ENCODE measurements around the gene FYCO1. TPM values are rescaled to one million over a fixed set of nuclear protein-coding genes. Genes with fewer than 3 reads are reported as not detected.

FYCO1 gene
- polyA plus RNA-seq, 3 donors: 18.1 to 19.1 (median 18.9) TPM

GRCh38 chr3:45966950-45967640, 28.5 kb downstream of the FYCO1 start:
- no peak for DNase-seq

DNA sequence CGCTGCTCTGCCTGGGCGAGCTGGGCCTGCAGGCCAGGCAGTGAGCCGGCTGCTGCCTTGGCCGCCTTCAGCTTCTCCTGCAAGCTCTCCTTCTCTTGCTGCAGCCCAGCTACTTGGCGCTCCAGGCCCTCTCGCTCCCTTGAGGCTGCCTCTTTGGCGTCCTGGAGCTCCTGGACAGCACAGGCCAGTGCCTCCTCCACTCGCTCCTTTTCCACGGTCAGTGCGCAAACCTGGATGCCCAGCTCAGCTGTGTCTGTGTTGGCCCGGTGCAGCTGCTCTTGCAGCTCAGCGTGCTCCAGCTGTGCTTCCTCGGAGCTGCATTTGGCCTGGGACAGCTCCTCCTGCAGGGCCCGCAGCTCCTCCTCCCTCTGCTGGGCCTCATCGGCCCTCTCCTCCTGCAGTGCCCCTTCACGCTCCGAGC, 29.2 kb downstream of the FYCO1 start:
- DNase-seq: no peak

- no peak for DNase-seq
Observed at GRCh38 chr3:45965653-45966052, 30.0 kb downstream of the FYCO1 start.

- no peak for DNase-seq
Observed at GRCh38 chr3:45965253-45965652, 30.4 kb downstream of the FYCO1 start.

DNA sequence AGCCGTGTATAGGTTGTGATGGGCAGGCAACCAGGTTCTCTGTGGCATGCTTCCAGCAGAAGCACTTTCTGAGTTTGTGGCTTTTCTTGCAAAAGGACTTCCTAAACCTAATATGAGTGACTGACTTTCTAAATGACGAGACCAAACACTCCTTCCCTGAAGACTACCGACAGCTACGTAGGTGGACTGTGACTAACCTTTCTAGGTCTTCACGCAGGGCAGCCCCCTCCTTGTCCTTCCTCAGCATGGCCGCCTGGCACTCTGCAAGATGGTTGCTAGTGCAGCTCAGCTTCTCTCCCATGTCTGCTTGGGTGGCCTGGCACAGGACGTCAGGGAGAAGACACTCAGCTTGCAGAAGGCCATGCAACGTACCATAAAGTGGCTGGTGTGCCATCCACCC, 31.5 kb downstream of the FYCO1 start:
- DNase-seq: no peak

DNA sequence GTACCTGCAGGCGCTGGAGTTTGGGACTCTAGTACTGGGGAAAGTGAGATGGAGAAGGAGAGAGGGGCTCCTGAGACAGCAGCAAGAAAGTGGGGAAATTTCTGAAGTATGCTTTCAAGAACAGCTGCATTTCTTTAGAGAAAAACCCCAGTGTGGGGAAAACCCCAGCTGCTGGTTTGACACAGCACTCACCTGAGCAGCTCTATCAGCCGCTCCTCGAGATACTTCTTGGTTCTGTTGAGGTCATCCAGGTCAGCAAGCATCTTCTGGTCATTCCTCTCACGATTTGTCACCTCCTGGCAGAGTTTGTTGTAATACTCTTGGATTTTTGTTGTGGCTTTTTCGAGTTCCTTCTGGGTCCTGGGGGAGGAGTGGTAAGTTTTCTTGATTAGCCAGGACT, 33.6 kb downstream of the FYCO1 start:
- DNase-seq: no peak

GRCh38 chr3:45960289-45960688, 35.3 kb downstream of the FYCO1 start:
- no peak for DNase-seq

DNA sequence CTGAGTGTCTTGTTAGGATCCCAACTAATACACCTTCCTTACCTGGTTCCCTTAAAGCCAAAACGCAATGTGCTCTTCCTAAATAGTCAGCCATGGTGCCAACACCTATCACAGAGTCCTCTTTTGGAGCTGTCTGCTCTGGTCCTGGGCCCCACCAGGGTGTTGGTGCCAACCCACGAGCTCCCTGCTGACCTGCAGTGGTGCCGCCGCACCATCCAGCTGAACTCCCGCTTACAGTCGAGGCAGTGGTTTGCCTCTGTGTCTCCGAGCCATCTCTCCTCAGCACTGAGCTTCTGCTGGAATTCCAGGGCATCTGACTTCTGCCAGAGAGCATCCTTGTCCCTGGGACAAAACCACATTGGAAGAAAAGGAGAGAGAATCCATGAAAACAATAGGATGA, 36.4 kb downstream of the FYCO1 start:
- DNase-seq: no peak

GRCh38 chr3:45958321-45958791, 37.3 kb downstream of the FYCO1 start:
- no peak for DNase-seq

GRCh38 chr3:45957586-45957985, 38.0 kb downstream of the FYCO1 start:
- no peak for DNase-seq

DNA sequence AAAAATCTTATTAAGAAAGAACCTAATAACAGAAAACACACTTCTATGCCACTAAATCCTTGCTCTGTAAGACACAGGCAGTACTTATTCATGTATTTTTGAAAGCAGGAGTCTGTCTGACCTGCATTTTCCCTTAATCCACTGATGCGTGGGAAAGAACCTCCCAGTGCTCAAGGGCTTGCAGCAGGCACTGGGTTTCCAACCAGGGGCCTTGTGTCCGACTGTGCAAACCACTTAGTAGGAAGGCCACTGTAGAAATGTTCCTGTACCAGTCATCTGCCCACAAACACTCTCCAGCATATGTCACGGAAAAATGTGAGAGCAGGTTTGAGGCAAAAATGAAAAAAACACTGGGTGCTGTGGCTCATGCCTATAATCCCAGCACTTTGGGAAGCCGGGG, 39.9 kb downstream of the FYCO1 start:
- DNase-seq: no peak

DNA sequence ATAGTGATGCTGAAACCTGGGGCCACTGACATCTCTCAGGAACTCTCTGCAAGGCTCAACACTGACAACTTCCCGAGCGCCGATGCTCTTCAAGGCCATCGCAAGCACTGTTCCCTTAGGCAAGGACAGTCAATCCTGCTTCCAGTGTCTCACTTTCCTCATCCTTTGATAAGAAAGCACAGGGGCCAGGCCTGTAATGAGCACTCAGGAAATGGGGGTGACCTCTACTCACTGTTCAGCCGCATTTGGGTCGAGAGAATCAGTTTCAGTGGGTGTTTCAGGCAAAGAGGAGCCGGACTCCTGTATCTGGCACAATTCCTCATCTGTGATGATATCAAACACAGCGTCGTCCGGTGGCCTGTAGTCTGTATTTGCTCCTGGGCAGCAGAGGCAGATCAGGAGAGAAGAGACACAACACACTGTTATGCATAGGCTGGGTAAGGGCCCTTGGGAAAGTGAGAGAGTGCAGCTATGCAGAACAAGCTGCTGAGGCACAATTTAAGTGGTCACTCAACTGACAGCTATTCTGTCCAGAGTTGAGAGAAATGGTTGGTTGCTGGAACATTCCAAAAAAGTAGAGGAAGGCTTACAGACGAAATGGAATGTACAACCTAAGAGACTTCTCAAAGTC, 40.5 kb downstream of the FYCO1 start:
- DNase-seq: no peak

DNA sequence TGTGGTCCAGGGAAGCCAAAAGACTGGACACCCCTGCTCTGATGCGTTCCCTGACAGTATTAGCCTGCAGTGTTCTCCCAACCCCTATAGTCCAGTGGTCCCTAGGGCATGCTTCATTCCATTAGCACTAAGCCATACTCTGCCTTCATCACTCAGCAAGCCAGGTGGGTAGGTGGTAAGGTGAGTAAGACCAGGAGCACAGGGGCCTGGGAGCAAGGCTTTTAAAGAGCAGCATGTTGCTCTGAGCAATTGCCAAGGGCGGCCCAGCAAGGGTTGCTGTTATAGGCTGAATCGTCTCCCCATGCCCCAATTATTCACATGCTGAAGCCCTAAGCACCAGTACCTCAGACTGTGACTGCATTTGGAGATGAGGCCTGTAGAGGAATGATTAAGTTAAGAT, 41.3 kb downstream of the FYCO1 start:
- DNase-seq: no peak

DNA sequence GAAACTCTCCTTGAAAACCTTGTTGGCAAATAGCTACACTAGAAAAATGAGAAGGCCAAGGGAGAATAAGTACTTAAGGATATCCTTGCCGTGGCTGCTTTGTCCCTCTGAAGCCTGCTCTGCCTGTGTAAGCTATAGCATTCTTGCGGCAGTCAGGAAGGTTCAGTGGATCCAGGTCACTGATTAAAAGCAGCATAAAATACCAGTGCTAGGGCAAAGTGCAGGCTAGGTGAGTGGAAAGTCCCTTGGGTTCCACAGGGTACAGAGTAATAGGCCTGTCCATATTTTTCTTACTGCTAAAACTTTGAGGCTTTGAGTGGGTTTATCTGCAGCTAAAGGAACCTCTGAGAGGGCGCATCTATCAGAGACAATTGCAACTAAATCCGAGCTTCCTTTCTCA, 42.1 kb downstream of the FYCO1 start:
- DNase-seq: no peak

GRCh38 chr3:45952456-45952855, 43.2 kb downstream of the FYCO1 start:
- no peak for DNase-seq

DNA sequence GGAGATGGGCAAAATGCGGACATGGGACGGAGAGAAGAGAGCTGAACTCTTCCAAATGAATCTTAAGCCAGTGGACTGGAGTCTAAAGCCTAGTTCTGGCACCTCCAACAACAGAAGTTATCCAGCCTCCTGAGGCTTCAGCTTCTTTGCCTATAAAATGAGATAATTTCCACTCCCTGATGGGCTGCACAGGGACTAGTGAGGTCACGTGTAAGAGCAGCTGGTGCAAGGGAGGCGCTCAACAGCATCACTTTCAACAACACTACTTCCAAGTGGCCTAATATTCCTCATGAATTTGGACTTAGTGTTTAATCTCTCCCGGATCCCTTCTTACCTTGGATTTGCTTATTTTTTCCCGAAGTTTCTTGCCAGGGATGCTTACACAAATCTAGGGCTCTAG, 43.7 kb downstream of the FYCO1 start:
- no peak for DNase-seq

DNA sequence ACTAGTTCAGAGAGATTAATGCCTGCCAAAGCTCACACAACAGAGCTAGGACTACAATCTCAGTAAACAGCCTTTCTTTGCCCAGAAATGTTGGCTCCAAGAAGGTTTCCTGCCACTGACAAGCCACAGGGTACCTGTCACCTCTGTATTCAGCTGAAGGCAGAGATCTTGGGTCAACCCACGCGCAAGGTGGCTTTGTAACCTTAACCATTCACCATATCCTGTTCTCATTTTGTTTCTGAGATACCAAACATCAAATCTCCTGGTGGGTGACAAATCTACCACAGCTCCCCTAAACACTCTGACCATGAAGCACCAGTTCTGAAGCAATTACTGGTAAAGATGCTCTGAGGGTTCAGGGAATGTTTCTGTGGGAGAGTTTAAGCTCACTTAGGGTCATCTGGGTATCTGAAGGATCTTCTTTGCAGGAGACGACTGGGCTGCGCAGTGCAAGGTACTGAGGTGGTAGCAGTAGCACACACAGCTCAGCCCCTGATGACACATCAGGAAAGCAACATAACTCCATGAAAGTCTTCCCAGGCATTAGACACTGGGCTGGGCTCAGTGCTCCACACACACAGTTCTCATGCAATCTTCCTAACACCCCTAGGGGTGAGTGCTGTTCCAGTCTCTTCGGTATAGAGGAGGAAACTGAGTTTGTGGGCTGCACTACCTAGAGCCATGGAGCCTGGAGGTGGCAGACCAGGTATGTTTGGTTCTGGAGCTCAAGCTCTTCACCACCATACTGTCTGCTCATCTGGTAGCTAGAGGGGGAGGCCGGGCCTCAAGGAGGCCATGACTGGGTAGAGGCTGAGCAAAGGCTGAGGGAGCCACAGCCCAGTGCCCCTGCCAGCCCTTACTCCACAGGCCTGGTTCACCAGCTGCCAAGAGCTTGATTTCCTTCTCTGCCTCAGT, 44.7 kb downstream of the FYCO1 start:
- no peak for DNase-seq

DNA sequence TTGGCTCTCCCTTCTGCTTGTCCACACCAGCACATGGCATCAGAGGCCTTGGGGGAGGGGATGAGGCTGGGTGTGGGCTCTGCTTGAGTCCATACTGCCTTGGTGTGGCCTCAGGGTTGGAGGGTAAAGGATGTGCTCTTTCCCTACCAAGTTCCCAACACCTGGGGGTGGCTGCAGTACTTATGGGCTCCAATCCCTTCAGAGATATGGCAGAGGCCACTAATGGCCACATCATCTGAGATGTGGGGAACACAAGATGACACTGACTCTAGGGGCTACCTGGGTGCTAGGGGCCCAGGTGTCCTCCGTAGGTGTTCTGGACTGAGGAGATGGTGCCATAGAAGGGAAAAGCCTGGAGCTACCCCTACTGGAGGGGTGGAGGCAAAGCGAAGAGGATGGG, 45.5 kb downstream of the FYCO1 start:
- DNase-seq: no peak

DNA sequence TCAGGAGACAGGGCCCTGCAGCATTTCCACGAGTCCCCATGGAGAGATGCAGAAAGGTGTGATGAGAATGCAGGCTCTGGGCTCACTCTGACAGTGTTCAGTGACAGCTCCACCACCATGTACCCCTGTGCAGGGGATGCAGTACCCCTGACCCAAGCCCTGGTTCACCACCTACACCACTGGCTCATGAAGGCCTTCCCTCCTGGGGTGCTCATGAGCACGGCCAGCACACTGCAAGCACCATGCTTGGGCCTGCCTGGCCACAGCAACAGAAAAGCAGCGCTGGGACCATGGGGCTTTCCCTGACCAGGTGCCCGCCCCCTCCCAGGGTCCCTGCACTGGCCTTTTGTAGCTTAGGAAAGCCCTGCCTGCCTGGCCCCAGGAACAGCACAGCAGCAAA, 46.2 kb downstream of the FYCO1 start:
- no peak for DNase-seq

- DNase-seq: no peak
Observed at GRCh38 chr3:45948881-45949280, 46.7 kb downstream of the FYCO1 start.

DNA sequence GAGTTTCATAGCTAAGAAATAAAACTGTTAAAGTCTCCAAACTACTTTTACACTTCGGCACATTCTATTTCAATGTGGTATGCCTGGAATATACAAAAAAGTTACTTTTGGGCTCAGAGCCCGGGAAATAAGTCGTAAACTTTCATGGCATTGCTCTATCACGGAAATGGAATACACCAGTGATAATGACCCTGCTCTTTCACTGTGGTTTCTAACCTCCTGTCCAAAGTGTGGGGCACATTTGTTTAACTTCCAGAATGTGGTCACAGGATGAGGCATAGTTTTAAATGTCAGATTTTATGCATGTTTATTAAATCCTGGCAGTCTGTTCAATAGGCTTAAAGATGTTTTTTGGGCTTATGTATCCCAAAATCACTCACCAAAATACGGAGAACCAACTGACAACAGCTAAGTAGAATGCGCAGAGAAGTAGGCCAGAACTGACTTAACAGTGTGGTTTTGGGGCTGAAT, 47.3 kb downstream of the FYCO1 start:
- no peak for DNase-seq

GRCh38 chr3:45947361-45947760, 48.3 kb downstream of the FYCO1 start:
- DNase-seq: no peak

DNA sequence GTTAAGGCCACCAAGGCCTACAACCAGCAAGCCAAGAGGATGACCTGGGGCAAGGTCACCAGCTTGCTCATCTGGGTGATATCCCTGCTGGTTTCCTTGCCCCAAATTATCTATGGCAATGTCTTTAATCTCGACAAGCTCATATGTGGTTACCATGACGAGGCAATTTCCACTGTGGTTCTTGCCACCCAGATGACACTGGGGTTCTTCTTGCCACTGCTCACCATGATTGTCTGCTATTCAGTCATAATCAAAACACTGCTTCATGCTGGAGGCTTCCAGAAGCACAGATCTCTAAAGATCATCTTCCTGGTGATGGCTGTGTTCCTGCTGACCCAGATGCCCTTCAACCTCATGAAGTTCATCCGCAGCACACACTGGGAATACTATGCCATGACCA, 48.7 kb downstream of the FYCO1 start:
- DNase-seq: no peak
